ENCODE data around the gene ASB2.

The ASB2 gene

GRCh38 chr14:93994919-93995682 lies 18.7 kb upstream of the ASB2 start:
- H3K4me1 Mint-ChIP-seq (ENCODE audit: low read depth), result peaks cover 60% of the 10 kb centered on the region
- peak overlapping the region; percentile 84 for H3K27ac Mint-ChIP-seq

DNA sequence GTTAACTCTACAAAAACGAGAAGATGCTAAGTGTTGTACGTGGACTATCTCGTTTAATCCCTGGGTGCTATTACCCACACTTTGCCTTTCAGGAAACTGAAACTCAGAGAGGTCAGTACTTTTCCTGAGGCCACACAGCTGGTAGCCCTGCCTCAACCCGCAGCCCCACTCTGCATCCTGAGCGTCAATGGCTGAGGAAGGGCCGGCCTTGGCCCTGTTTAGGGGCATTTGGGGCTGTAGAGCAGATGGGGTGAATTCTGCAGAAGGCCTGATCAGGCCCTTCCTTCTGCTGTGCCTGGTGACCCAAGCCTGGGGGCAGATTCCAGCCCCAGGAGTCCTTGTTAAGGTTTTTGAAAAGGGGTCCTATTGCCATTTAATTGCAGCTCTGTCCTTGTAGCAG lies 17.0 kb upstream of the ASB2 start:
- peaks cover 3% of the 10 kb centered on the region for H3K27me3 Mint-ChIP-seq
- peaks cover 55% of the 10 kb centered on the region for H3K4me1 Mint-ChIP-seq (ENCODE audit: low read depth)
- no peaks in the 10 kb centered on the region for H3K36me3 Mint-ChIP-seq (ENCODE audit: low read depth)
- peak overlapping the region; percentile 84 for H3K27ac Mint-ChIP-seq
- H3K9me3 Mint-ChIP-seq, result no peaks in the 10 kb centered on the region
- H3K4me3 Mint-ChIP-seq, result no peak overlapping the region

More at GRCh38 chr14:93994919-93995682, 18.7 kb upstream of the ASB2 start:
- H3K27me3 Mint-ChIP-seq, result peaks cover 3% of the 10 kb centered on the region
- no peaks in the 10 kb centered on the region for H3K9me3 Mint-ChIP-seq
- H3K4me3 Mint-ChIP-seq, result no peak overlapping the region
- H3K36me3 Mint-ChIP-seq (ENCODE audit: low read depth), result no peaks in the 10 kb centered on the region

- H3K36me3 Mint-ChIP-seq (ENCODE audit: low read depth), result no peaks in the 10 kb centered on the region
- no peaks in the 10 kb centered on the region for H3K9me3 Mint-ChIP-seq
- H3K4me1 Mint-ChIP-seq (ENCODE audit: low read depth), result peaks cover 40% of the 10 kb centered on the region
- no peak overlapping the region for H3K4me3 Mint-ChIP-seq
- peak overlapping the region; percentile 64 for H3K27ac Mint-ChIP-seq
- H3K27me3 Mint-ChIP-seq, result peaks cover 3% of the 10 kb centered on the region
Observed at GRCh38 chr14:93991649-93992048, 15.3 kb upstream of the ASB2 start.

- H3K36me3 Mint-ChIP-seq (ENCODE audit: low read depth), result no peaks in the 10 kb centered on the region
- no peak overlapping the region for H3K4me3 Mint-ChIP-seq
- H3K4me1 Mint-ChIP-seq (ENCODE audit: low read depth), result peaks cover 37% of the 10 kb centered on the region
- no peak overlapping the region for H3K27ac Mint-ChIP-seq
- H3K9me3 Mint-ChIP-seq, result no peaks in the 10 kb centered on the region
- peaks cover 3% of the 10 kb centered on the region for H3K27me3 Mint-ChIP-seq
Observed at GRCh38 chr14:93991212-93991611, 14.8 kb upstream of the ASB2 start.

- Mint-ChIP-seq H3K27ac (peak overlapping the region; percentile 41), H3K4me3 (no peak overlapping the region), H3K9me3 (no peaks in the 10 kb centered on the region), H3K4me1 (ENCODE audit: low read depth) (peaks cover 27% of the 10 kb centered on the region), H3K36me3 (ENCODE audit: low read depth) (no peaks in the 10 kb centered on the region), H3K27me3 (peaks cover 3% of the 10 kb centered on the region)
Observed at GRCh38 chr14:93989939-93990338, 13.6 kb upstream of the ASB2 start.

DNA sequence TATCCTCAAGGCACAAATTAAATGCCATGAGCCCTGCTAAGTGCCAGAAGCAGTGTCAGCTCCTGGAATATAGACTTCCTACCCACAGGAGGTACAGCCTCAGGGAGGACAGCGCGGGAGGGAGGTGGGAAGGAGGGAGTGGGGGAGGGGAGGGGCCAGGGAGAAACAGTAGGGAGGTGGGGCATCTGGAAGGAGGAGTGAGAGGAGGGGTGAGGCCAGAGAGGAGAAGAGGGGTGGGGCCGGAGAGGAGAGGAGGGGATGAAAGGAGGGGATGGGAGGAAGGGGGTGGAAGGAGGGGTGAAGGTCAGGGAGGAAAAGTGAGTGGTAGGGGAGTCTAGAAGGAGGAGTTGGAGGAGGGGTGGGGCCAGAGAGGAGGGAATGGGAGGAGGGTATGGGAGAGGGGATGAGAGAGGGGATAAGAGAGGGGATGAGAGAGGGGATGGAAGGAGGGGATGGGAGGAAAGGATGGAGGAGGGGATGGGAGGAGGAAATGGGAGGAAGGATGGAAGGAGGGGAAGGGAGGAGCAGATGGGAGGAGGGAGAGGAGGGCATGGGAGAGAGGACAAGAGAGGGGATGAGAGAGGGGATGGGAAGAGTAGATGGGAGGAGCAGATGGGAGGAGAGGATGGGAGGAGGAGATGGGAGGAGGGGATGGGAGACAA lies 11.6 kb upstream of the ASB2 start:
- peaks cover 18% of the 10 kb centered on the region for H3K4me1 Mint-ChIP-seq (ENCODE audit: low read depth)
- H3K4me3 Mint-ChIP-seq, result no peak overlapping the region
- peaks cover 6% of the 10 kb centered on the region for H3K27me3 Mint-ChIP-seq
- no peak overlapping the region for H3K27ac Mint-ChIP-seq
- no peaks in the 10 kb centered on the region for H3K36me3 Mint-ChIP-seq (ENCODE audit: low read depth)
- no peaks in the 10 kb centered on the region for H3K9me3 Mint-ChIP-seq

DNA sequence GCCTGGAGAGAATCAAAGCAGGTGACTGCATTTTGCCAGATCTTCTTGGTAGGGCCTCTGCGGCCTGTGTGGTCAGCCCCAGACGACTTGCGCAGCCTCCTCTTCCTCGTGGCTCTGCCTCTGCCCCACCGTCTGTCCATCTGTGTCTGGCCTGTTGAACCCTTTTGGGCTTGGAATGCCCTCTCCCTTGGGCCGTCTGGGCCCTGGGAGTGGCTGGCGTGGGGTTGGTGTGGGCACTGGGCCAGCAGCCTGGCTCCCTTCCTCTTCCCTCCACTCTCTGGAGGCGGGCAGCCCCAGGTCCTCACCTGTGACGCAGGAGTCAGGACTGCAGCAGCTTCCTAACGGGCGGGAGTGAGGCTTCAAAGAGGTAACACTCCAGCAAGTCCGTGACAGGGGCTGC lies 11.0 kb upstream of the ASB2 start:
- H3K27me3 Mint-ChIP-seq, result peaks cover 6% of the 10 kb centered on the region
- H3K4me3 Mint-ChIP-seq, result no peak overlapping the region
- H3K36me3 Mint-ChIP-seq (ENCODE audit: low read depth), result no peaks in the 10 kb centered on the region
- peaks cover 18% of the 10 kb centered on the region for H3K4me1 Mint-ChIP-seq (ENCODE audit: low read depth)
- H3K27ac Mint-ChIP-seq, result no peak overlapping the region
- no peaks in the 10 kb centered on the region for H3K9me3 Mint-ChIP-seq

GRCh38 chr14:93986955-93987354 lies 10.6 kb upstream of the ASB2 start:
- Mint-ChIP-seq H3K4me3 (no peak overlapping the region), H3K27ac (no peak overlapping the region), H3K27me3 (peaks cover 4% of the 10 kb centered on the region), H3K36me3 (ENCODE audit: low read depth) (no peaks in the 10 kb centered on the region), H3K4me1 (ENCODE audit: low read depth) (peaks cover 18% of the 10 kb centered on the region), H3K9me3 (no peaks in the 10 kb centered on the region)

DNA sequence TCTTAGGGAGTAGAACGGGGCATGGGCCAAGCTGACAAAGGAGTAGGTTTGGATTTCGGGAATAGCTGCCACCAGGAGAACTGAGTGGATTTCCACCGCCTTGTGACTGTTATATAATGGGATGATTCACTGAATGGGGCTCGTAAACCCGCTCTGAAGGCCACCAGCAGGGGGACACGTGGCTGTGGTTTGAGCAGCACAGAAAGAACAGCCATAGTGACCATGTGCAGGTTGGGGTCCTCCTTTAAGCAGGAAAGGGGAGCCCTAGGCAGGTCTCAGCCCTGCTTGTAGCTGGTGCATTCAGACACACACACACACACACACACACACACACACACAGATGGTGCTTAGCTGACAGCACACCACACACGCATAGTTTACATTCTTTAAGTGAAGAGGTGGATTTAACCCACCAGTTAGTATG lies 8.6 kb upstream of the ASB2 start:
- Mint-ChIP-seq H3K4me3 (no peak overlapping the region), H3K4me1 (ENCODE audit: low read depth) (peaks cover 20% of the 10 kb centered on the region), H3K27me3 (peaks cover 3% of the 10 kb centered on the region), H3K36me3 (ENCODE audit: low read depth) (peaks cover 5% of the 10 kb centered on the region), H3K27ac (no peak overlapping the region), H3K9me3 (no peaks in the 10 kb centered on the region)

GRCh38 chr14:93984070-93984469 lies 7.7 kb upstream of the ASB2 start:
- Mint-ChIP-seq H3K9me3 (no peaks in the 10 kb centered on the region), H3K4me3 (no peak overlapping the region), H3K27ac (no peak overlapping the region), H3K4me1 (ENCODE audit: low read depth) (peaks cover 24% of the 10 kb centered on the region), H3K36me3 (ENCODE audit: low read depth) (peaks cover 5% of the 10 kb centered on the region), H3K27me3 (peaks cover 3% of the 10 kb centered on the region)

DNA sequence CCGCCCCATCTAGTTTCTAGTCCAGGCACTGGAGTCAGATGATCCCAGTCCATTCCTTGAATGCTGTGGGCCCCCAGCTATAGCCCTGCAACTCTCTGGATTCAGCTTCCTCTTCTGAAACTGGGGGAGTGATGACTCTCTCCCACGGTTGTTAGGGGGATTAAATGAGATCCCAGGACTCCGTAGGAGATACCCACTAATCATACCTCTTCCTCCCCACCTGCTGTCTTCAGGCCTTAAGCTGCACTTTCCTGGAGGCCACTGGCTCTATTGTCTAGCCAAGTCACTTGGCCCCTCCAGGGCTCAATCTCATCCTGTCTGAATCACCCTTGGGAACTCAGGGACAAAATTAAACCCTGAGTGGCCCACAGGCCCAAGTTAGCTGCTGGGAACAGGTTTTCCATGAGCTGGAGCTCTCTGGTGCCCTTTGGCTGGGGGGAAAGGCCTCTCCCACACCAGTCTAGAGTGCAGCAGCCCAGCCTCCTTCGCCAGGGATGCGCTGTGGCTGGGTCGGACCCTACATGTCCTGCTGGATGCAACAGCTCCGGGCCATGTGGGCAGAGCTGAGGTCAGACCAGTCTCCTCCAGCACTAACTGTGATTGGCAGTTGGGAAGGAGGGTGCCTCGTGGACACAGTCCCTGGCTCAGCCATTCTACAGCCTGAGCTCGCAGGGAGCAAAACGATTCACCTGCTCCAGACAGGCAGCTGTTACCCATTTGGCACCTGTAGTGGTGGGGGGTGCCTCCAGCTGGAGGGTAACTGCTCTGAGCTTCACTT lies 6.0 kb upstream of the ASB2 start:
- Mint-ChIP-seq H3K9me3 (no peaks in the 10 kb centered on the region), H3K27me3 (peaks cover 8% of the 10 kb centered on the region), H3K27ac (no peak overlapping the region), H3K4me3 (no peak overlapping the region), H3K36me3 (ENCODE audit: low read depth) (peaks cover 17% of the 10 kb centered on the region), H3K4me1 (ENCODE audit: low read depth) (peaks cover 41% of the 10 kb centered on the region)

DNA sequence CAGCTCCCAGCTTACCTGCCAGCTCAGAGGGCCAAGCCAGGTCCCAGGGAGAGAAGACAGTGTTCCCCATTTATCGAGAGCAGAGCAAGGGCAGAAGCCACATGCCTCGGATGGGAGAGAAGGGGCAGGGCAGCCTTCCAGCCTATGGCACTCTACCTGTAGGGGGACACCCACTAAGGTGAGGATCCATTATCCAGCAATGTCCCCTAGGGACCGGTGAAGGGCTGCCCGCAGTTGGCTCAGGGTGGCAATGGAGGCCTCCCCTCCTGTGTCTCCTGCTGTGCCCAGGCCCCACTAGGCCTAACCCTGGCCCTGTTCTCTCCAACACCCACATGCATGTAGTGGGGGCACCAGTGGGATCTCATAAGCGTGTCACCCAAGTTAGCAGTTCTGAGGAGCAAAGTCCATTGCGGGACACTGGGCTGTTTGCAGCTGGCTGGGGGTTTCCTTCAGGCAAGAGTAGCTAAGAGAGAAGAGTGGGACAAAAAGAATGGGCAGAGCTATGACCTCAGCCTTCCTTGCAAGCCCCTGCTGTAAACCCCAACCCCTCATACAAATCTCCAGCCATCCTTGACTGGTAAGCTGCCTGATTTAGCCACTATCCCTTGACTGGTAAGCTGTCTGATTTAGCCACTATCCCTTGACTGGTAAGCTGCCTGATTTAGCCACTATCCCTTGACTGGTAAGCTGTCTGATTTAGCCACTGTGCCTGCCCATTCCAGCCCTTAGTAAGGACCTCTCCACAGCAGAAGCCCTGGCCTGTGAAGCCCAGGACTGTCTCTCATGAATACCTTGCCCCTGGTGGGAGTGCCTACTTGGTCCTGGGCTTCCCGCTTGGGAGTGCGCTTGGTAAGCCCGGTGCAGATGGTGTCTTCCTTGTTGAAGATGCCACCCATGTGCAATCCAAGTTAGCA lies 5.2 kb upstream of the ASB2 start:
- Mint-ChIP-seq H3K36me3 (ENCODE audit: low read depth) (peaks cover 24% of the 10 kb centered on the region), H3K4me1 (ENCODE audit: low read depth) (peaks cover 49% of the 10 kb centered on the region), H3K4me3 (no peak overlapping the region), H3K9me3 (no peaks in the 10 kb centered on the region), H3K27me3 (peaks cover 13% of the 10 kb centered on the region), H3K27ac (peak overlapping the region; percentile 68)

GRCh38 chr14:93980456-93981201 lies 4.3 kb upstream of the ASB2 start:
- Mint-ChIP-seq H3K4me3 (peak overlapping the region; percentile 28), H3K9me3 (no peaks in the 10 kb centered on the region), H3K27ac (peak overlapping the region; percentile 96), H3K36me3 (ENCODE audit: low read depth) (peaks cover 30% of the 10 kb centered on the region), H3K27me3 (peaks cover 19% of the 10 kb centered on the region), H3K4me1 (ENCODE audit: low read depth) (peaks cover 59% of the 10 kb centered on the region)

- peaks cover 18% of the 10 kb centered on the region for H3K27me3 Mint-ChIP-seq
- peak overlapping the region; percentile 65 for H3K4me3 Mint-ChIP-seq
- no peaks in the 10 kb centered on the region for H3K9me3 Mint-ChIP-seq
- H3K36me3 Mint-ChIP-seq (ENCODE audit: low read depth), result peaks cover 32% of the 10 kb centered on the region
- H3K27ac Mint-ChIP-seq, result peak overlapping the region; percentile 96
- H3K4me1 Mint-ChIP-seq (ENCODE audit: low read depth), result peaks cover 70% of the 10 kb centered on the region
Observed at GRCh38 chr14:93978735-93979134, 2.4 kb upstream of the ASB2 start.
